Uterus (tissue), 2 donors: Measurements from ENCODE around the gene HECTD3.

Experiments used
- CTCF ChIP-seq, 4 experiments: fragments of 200-600 bp in 2 of 4; fragments of 450-650 bp in 2 of 4; sonication (generic) in 2 of 4; IDR thresholded peaks; one replicate each; pipeline ENCODE4 v1.5.1; 2016 to 2019; ENCODE audit warnings: antibody characterized with exemption in 4 of 4, mild to moderate bottlenecking in 2 of 4, moderate library complexity in 1 of 4
- POLR2A ChIP-seq, 2 donors: fragments of 450-650 bp; IDR thresholded peaks; one replicate each; pipeline ENCODE4 v1.6.1; 2016; ENCODE audit warnings: antibody characterized with exemption in 2 of 2, mild to moderate bottlenecking in 1 of 2, moderate library complexity in 1 of 2

DNA sequence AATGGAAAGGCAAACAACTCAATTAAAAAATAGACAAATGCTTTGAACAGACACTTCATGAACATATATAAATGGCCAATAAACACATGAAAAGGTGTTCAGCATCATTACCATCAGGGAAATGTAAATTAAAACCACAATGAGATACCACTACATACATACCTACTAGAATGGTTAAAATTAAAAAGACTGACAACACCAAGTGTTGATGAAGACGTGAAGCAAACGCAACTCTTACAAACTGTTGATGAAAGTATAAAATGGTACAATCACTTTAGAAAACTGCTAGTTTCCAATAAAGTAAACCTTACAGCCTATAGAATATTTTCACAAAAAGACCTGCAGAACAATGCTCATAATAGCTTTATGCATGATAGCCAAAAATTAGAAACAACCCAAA lies 34.9 kb downstream of the HECTD3 start:
- TF ChIP-seq CTCF (IDR thresholded peaks at IDR 0.05) (no peak), POLR2A (IDR thresholded peaks at IDR 0.05) (no peak)
